Measurements from ENCODE around the gene PRKCA. TPM values are rescaled to one million over a fixed set of nuclear protein-coding genes. Genes with fewer than 3 reads are reported as not detected.
"Not testable (repeated sequence)": the region's sequence is repeated elsewhere in the genome, so short reads cannot be mapped to it uniquely, and the experiment has no call there.

PRKCA gene
- total RNA-seq, 4 donors from 2014 or later, result 9.0 to 76.1 (median 15.1) TPM

DNA sequence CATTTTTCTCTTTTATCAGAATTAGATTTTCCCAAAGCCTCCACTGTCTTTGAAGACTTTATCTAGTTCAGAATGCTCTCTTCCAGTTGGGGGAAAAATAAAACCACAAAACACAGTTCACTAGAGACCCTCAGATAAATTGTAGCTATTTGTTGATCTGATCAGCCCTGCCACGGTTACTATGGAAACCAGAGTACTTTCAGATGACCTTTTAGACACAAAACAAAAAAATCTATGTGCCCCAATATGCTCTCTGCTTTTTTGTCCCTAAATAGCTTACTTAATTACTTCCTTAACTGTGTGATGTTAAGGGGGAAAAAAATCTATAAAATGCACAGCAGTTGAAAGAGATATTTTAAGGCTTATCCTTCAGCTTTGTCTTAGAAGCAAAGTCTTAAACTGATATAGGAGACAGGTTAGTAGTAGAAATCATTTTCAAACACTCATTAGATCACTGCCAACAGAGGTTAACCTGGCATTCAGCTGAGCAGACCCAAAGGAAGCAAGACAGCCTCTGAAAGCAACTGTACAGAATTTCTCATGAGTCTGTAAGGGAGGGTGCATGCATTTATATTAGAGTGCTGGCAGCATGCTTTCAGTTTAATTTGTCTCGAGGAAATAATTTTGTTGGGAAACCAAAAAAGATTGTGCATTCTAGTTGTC is 402.6 kb downstream of the PRKCA start:
- TF ChIP-seq, protein P1, sequence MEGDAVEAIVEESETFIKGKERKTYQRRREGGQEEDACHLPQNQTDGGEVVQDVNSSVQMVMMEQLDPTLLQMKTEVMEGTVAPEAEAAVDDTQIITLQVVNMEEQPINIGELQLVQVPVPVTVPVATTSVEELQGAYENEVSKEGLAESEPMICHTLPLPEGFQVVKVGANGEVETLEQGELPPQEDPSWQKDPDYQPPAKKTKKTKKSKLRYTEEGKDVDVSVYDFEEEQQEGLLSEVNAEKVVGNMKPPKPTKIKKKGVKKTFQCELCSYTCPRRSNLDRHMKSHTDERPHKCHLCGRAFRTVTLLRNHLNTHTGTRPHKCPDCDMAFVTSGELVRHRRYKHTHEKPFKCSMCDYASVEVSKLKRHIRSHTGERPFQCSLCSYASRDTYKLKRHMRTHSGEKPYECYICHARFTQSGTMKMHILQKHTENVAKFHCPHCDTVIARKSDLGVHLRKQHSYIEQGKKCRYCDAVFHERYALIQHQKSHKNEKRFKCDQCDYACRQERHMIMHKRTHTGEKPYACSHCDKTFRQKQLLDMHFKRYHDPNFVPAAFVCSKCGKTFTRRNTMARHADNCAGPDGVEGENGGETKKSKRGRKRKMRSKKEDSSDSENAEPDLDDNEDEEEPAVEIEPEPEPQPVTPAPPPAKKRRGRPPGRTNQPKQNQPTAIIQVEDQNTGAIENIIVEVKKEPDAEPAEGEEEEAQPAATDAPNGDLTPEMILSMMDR (IDR thresholded peaks at IDR 0.05), result no peak
- no peak for TF ChIP-seq POLR2A (IDR thresholded peaks at IDR 0.05)
- Histone ChIP-seq H3K27me3 (no peaks in the 10 kb centered on the region), H3K36me3 (no peaks in the 10 kb centered on the region), H3K9me3 (no peaks in the 10 kb centered on the region), H3K4me1 (no peaks in the 10 kb centered on the region), H3K27ac (no peak overlapping the region), H3K4me3 (no peak overlapping the region)
- intact Hi-C loops (cut with DNase I; ENCODE audit: low total_unique reads), result no loop called here
- DNase-seq, result no peak

DNA sequence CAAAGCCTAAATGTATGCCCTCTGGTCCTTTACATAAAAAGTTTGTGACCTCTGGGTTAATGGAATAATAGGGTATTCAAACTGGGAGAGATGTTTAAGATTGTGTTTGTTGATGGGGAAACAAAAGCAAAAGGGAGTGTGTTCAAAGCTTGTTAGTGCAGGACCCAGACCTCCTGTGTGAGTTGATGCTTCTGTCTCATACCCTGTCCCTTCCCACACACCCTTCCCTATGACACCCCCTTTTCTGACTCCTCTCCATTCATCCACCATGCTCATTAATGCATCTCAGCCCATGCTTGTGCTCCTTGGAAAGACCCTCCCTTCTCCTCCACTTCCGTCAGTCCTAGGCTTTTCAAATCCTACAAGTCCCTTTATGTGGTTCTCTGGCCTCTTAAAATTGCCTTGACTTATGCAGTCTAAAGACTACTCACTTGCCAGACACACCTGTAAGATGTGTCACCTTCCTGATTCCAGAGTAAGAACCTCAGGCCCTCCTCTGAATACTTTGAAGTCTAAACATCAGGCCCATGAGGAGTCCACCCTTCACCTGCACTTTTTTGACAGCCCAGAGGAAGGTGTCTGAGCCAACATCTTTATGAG is 404.5 kb downstream of the PRKCA start:
- no peaks in the 10 kb centered on the region for H3K27me3 ChIP-seq
- no peaks in the 10 kb centered on the region for H3K4me1 ChIP-seq
- no peaks in the 10 kb centered on the region for H3K9me3 ChIP-seq
- H3K4me3 ChIP-seq, result no peak overlapping the region
- H3K36me3 ChIP-seq, result no peaks in the 10 kb centered on the region
- intact Hi-C loops (cut with DNase I; ENCODE audit: low total_unique reads), result no loop called here
- DNase-seq, result no peak
- TF ChIP-seq, protein P1 (IDR thresholded peaks at IDR 0.05), result no peak
- no peak for TF ChIP-seq POLR2A (IDR thresholded peaks at IDR 0.05)
- H3K27ac ChIP-seq, result no peak overlapping the region

DNA sequence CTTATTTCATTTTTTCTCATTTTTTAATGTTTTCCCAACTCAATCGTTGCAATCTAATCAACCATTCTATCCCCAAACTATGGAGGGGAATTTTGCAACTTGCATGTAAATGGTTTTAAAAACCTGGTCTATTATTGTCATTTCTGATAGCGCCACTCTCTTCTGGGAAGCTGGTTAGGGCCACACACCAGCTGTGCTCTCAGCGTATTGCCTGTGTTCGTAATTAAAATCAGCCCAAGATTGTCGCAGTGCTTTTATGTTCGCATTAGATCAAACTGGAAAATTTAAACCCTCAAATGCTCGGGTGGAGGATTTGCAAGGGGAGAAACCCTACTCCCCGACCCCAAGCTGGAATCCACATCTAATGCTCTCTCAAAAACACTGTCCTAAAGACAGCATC is 409.0 kb downstream of the PRKCA start:
- TF ChIP-seq, protein P1 (IDR thresholded peaks at IDR 0.05), result no peak
- TF ChIP-seq POLR2A (IDR thresholded peaks at IDR 0.05), result no peak
- intact Hi-C loops (cut with DNase I; ENCODE audit: low total_unique reads), result loop anchor here (10.0 kb wide), 1 partner anchor 193 kb away; no protein-coding TSS in a partner anchor
- no peak overlapping the region for H3K27ac ChIP-seq
- no peak for DNase-seq
- no peaks in the 10 kb centered on the region for H3K27me3 ChIP-seq
- H3K4me3 ChIP-seq, result no peak overlapping the region
- no peaks in the 10 kb centered on the region for H3K4me1 ChIP-seq
- H3K36me3 ChIP-seq, result no peaks in the 10 kb centered on the region
- no peaks in the 10 kb centered on the region for H3K9me3 ChIP-seq

DNA sequence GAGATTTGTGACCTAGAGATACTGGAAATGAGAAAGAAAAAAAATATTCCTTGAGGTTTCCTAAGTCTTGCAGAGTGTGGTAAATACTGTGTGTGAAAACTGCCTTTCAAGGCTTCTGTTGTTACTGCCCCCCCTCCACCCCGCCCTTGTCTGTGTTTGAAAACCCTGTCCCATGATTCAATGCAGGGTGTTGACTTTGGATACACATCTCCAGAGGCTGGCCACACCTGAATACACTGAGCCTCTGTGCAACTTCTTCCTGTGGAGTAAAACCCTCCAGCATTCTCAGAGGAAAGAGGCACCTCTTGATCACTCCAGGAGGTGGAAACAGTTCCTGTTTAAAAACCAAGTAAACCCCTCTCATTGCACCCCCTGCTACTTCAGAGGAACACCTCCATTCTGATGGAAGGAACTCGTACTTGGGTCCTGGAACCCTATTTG is 409.5 kb downstream of the PRKCA start:
- TF ChIP-seq POLR2A (IDR thresholded peaks at IDR 0.05), result no peak
- TF ChIP-seq, protein P1 (IDR thresholded peaks at IDR 0.05), result no peak
- no peak overlapping the region for H3K27ac ChIP-seq
- no peaks in the 10 kb centered on the region for H3K36me3 ChIP-seq
- no peaks in the 10 kb centered on the region for H3K27me3 ChIP-seq
- no peaks in the 10 kb centered on the region for H3K9me3 ChIP-seq
- intact Hi-C loops (cut with DNase I; ENCODE audit: low total_unique reads), result loop anchor here (10.0 kb wide), 1 partner anchor 193 kb away; no protein-coding TSS in a partner anchor
- no peaks in the 10 kb centered on the region for H3K4me1 ChIP-seq
- H3K4me3 ChIP-seq, result no peak overlapping the region
- no peak for DNase-seq

DNA sequence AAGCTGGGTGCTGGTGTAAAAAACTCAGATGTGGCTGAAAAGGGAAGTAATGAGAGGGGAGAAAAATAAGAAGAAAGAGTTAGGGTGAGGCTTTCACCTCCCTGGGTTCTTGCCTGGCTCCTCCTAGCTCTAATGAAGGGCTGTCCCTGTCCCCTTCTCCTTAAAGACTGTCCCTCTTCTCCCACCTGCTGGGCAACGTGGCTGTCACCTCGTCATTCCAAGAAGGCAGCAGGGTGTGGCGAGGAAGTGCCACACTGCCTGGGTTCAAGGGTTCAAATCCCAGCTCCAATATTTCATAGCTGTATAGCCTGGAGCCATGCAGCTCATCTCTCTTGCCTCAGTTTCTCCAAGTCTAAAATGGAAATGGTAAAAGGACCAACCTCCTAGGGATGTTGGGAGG is 410.0 kb downstream of the PRKCA start:
- Histone ChIP-seq H3K4me1 (no peaks in the 10 kb centered on the region), H3K27ac (no peak overlapping the region), H3K9me3 (no peaks in the 10 kb centered on the region), H3K4me3 (no peak overlapping the region), H3K36me3 (no peaks in the 10 kb centered on the region), H3K27me3 (no peaks in the 10 kb centered on the region)
- intact Hi-C loops (cut with DNase I; ENCODE audit: low total_unique reads), result loop anchor here (10.0 kb wide), 1 partner anchor 192 kb away; no protein-coding TSS in a partner anchor
- TF ChIP-seq POLR2A (IDR thresholded peaks at IDR 0.05), result no peak
- TF ChIP-seq, protein P1 (IDR thresholded peaks at IDR 0.05), result no peak
- DNase-seq, result no peak

DNA sequence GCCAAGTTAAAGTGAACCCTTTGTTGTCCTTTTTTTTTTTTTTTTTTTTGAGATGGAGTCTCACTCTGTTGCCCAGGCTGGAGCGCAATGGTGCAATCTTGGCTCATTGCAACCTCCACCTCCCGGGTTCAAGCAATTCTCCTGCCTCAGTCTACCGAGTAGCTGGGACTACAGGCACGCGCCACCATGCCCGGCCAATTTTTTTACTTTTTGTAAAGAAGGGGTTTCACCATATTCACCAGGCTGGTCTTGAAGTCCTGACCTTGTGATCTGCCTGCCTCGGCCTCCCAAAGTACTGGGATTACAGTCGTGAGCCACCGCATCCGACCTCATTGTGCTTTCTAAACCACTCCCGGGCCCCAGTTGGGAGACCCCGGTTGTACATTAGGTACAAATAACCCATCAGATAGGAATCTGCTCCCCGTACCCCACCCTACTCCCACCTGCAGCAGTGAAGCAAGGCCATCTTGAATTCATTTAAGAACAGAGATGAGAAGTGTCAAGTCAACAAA is 410.7 kb downstream of the PRKCA start:
- not testable (repeated sequence) for H3K4me3 ChIP-seq, H3K4me1 ChIP-seq, DNase-seq, H3K27me3 ChIP-seq, H3K27ac ChIP-seq, H3K36me3 ChIP-seq, H3K9me3 ChIP-seq
- intact Hi-C loops (cut with DNase I; ENCODE audit: low total_unique reads), result loop anchor here (10.0 kb wide), 1 partner anchor 192 kb away; no protein-coding TSS in a partner anchor

Data from uterus (tissue), 4 donors.